HEK293 (cell line): ENCODE data around the gene MSRB3.

Experiments
- CTCF ChIA-PET: fragments of 350-600 bp; formaldehyde crosslinking; extraction: SDS; loops from one replicate; lab custom pipeline; 2021; ENCODE audit warnings: antibody characterized with exemption; lab: Yijun Ruan, JAX
- POLR2A ChIA-PET: fragments of 300-600 bp; formaldehyde crosslinking; extraction: SDS; loops from one replicate; lab custom pipeline; 2020; ENCODE audit warnings: antibody characterized with exemption, inconsistent platforms; lab: Yijun Ruan, JAX
- H3K27ac ChIP-seq: fragments of 200-500 bp; sonication (Bioruptor generic); 2 replicates; pipeline ENCODE4 v1.5.1; 2014; ENCODE audit warnings: low read depth, low read length, control low read depth, inconsistent platforms; ENCODE audit errors: extremely low read depth
- H3K36me3 ChIP-seq, 2 experiments: fragments of 200-500 bp in 1 of 2; sonication (Bioruptor generic) in 1 of 2; 1 replicate in 1 of 2; 2 replicates in 1 of 2; pipeline ENCODE4 v1.5.1; 2014 to 2017; ENCODE audit warnings: inconsistent platforms in 2 of 2, low read length in 2 of 2; ENCODE audit not compliant: control insufficient read depth in 2 of 2, insufficient read depth in 1 of 2
- H3K4me1 ChIP-seq: fragments of 200-500 bp; sonication (Bioruptor generic); 2 replicates; pipeline ENCODE4 v1.5.1; 2014; ENCODE audit warnings: mild to moderate bottlenecking, low read length, inconsistent platforms; ENCODE audit not compliant: control insufficient read depth, insufficient read depth
- H3K4me3 ChIP-seq: 2 replicates; pipeline ENCODE4 v1.5.1; 2011; ENCODE audit warnings: low read depth, mild to moderate bottlenecking, control low read depth, low read length, moderate library complexity
- H3K9me3 ChIP-seq: fragments of 200-500 bp; sonication (Bioruptor generic); 2 replicates; pipeline ENCODE4 v1.5.1; 2014; ENCODE audit warnings: low read depth, low read length, inconsistent platforms; ENCODE audit not compliant: control insufficient read depth, insufficient read depth
- ATF2 ChIP-seq: fragments of 450-650 bp; formaldehyde crosslinking; IDR thresholded peaks from 2 replicates; pipeline ENCODE4 v1.5.1; 2016; ENCODE audit warnings: missing biosample characterization, missing genetic modification characterization, low read depth
- EGR2 ChIP-seq: fragments of 450-650 bp; formaldehyde crosslinking; IDR thresholded peaks from 2 replicates; pipeline ENCODE4 v1.5.1; 2016; ENCODE audit warnings: low read depth, missing biosample characterization, missing genetic modification characterization
- SCRT2 ChIP-seq: fragments of 450-650 bp; formaldehyde crosslinking; IDR thresholded peaks from 2 replicates; pipeline ENCODE4 v1.5.1; 2016; ENCODE audit warnings: missing biosample characterization, missing genetic modification characterization
- ZFHX2 ChIP-seq: fragments of 450-650 bp; formaldehyde crosslinking; conservative IDR thresholded peaks from 2 replicates; pipeline ENCODE4 v1.5.1; 2016; ENCODE audit warnings: missing biosample characterization, missing genetic modification characterization
- ZNF112 ChIP-seq: fragments of 450-650 bp; formaldehyde crosslinking; IDR thresholded peaks from 2 replicates; pipeline ENCODE4 v1.5.0; 2017; ENCODE audit warnings: missing biosample characterization, missing genetic modification characterization
- ZNF266 ChIP-seq: fragments of 450-650 bp; formaldehyde crosslinking; IDR thresholded peaks from 2 replicates; pipeline ENCODE4 v1.5.1; 2016; ENCODE audit warnings: missing biosample characterization, missing genetic modification characterization, low read depth

MSRB3 gene

GRCh38 chr12:65511134-65511834 is 232.8 kb downstream of the MSRB3 start:
- Histone ChIP-seq H3K36me3 (no peaks in the 10 kb centered on the region), H3K27ac (no peak overlapping the region), H3K4me1 (no peaks in the 10 kb centered on the region), H3K4me3 (no peak overlapping the region), H3K9me3 (no peaks in the 10 kb centered on the region)
- ChIA-PET POLR2A (no interaction called here), CTCF (interaction anchor here (0.6 kb wide), 1 partner anchor 367 kb away, joined by 3 read pairs; no protein-coding TSS in a partner anchor)
- TF ChIP-seq ZFHX2 (peak; percentile 66), EGR2 (tag by site-specific recombination) (peak; percentile 45; the same call in 1 of the 2 replicates), ATF2 (tag by site-specific recombination) (no peak), ZNF112 (tag by site-specific recombination) (no peak)

- Histone ChIP-seq H3K4me3 (no peak overlapping the region), H3K9me3 (no peaks in the 10 kb centered on the region), H3K4me1 (no peaks in the 10 kb centered on the region), H3K36me3 (no peaks in the 10 kb centered on the region), H3K27ac (no peak overlapping the region)
- ChIA-PET CTCF (interaction anchor here (0.6 kb wide), 1 partner anchor 367 kb away, joined by 3 read pairs; no protein-coding TSS in a partner anchor), POLR2A (no interaction called here)
- TF ChIP-seq ZNF266, result no peak
- TF ChIP-seq SCRT2 (tag by site-specific recombination), result no peak
Measured at GRCh38 chr12:65511912-65512311, 233.4 kb downstream of the MSRB3 start.
